Measurements from ENCODE around the gene PSEN2. TPM values are rescaled to one million over a fixed set of nuclear protein-coding genes. Genes with fewer than 3 reads are reported as not detected.

Gene PSEN2
- total RNA-seq, 4 donors from 2014 or later = 14.9 to 28.5 (median 20.2) TPM

- WGBS = under 1% methylated on average over 38 of the region's 51 CpGs
- Histone ChIP-seq H3K27ac (peak overlapping the region; percentile 99), H3K4me1 (peaks cover 50% of the 10 kb centered on the region), H3K36me3 (no peaks in the 10 kb centered on the region), H3K27me3 (no peaks in the 10 kb centered on the region), H3K9me3 (peaks cover 6% of the 10 kb centered on the region), H3K4me3 (peak overlapping the region; percentile 71)
- peak in 1 of 2 donors; percentile 85 for DNase-seq (ENCODE audit: low spot score in 2 of 2)
- TF ChIP-seq POLR2AphosphoS5 (IDR thresholded peaks at IDR 0.05) (peak in 2 of 3 donors; percentile 55 to 61), POLR2A (IDR thresholded peaks at IDR 0.05) (peak; percentile 79 to 83), CTCF (IDR thresholded peaks at IDR 0.05) (no peak), EP300 (IDR thresholded peaks at IDR 0.05) (no peak)
Observed at GRCh38 chr1:226939438-226940028, 69.1 kb downstream of the PSEN2 start.

GRCh38 chr1:226940029-226940805 lies 69.8 kb downstream of the PSEN2 start, which contains the start of gene COQ8A:
COQ8A (plus strand) TSS chr1:226940294; CDS start chr1:226961386, 21,092 bp downstream.
- no peaks in the 10 kb centered on the region for H3K9me3 ChIP-seq
- no peak for TF ChIP-seq CTCF (IDR thresholded peaks at IDR 0.05)
- TF ChIP-seq POLR2AphosphoS5 (IDR thresholded peaks at IDR 0.05) = peak in 1 of 3 donors; percentile 38
- peak; percentile 99 for DNase-seq (ENCODE audit: low spot score in 2 of 2)
- H3K4me1 ChIP-seq = peaks cover 55% of the 10 kb centered on the region
- no peaks in the 10 kb centered on the region for H3K27me3 ChIP-seq
- peak within 1 kb of the TSS; percentile 71 for H3K4me3 ChIP-seq
- WGBS = 0% methylated on average over 14 of the region's 73 CpGs
- H3K36me3 ChIP-seq = no peaks in the 10 kb centered on the region
- peak within 1 kb of the TSS; percentile 99 for H3K27ac ChIP-seq

GRCh38 chr1:226940806-226941067 lies 70.3 kb downstream of the PSEN2 start:
- TF ChIP-seq POLR2A (IDR thresholded peaks at IDR 0.05) (no peak), POLR2AphosphoS5 (IDR thresholded peaks at IDR 0.05) (no peak), EP300 (IDR thresholded peaks at IDR 0.05) (no peak), CTCF (IDR thresholded peaks at IDR 0.05) (no peak)
- no peak overlapping the region for H3K27ac ChIP-seq
- H3K36me3 ChIP-seq = no peaks in the 10 kb centered on the region
- H3K27me3 ChIP-seq = no peaks in the 10 kb centered on the region
- peak overlapping the region; percentile 71 for H3K4me3 ChIP-seq
- no peaks in the 10 kb centered on the region for H3K9me3 ChIP-seq
- DNase-seq (ENCODE audit: low spot score in 2 of 2) = no peak
- WGBS = 31% methylated on average over 6 of the region's 6 CpGs
- H3K4me1 ChIP-seq = peaks cover 60% of the 10 kb centered on the region

GRCh38 chr1:226942392-226942791 lies 72.0 kb downstream of the PSEN2 start:
- no peak for DNase-seq (ENCODE audit: low spot score in 2 of 2)
- Histone ChIP-seq H3K36me3 (no peaks in the 10 kb centered on the region), H3K27ac (no peak overlapping the region), H3K9me3 (no peaks in the 10 kb centered on the region), H3K27me3 (no peaks in the 10 kb centered on the region), H3K4me1 (peaks cover 70% of the 10 kb centered on the region), H3K4me3 (no peak overlapping the region)
- TF ChIP-seq EP300 (IDR thresholded peaks at IDR 0.05) = no peak
- TF ChIP-seq CTCF (IDR thresholded peaks at IDR 0.05) = no peak
- TF ChIP-seq POLR2A (IDR thresholded peaks at IDR 0.05) = no peak
- no peak for TF ChIP-seq POLR2AphosphoS5 (IDR thresholded peaks at IDR 0.05)
- WGBS = 67% methylated on average over 3 of the region's 3 CpGs

- Histone ChIP-seq H3K36me3 (no peaks in the 10 kb centered on the region), H3K4me1 (peaks cover 65% of the 10 kb centered on the region), H3K9me3 (no peaks in the 10 kb centered on the region), H3K4me3 (no peak overlapping the region), H3K27ac (no peak overlapping the region), H3K27me3 (no peaks in the 10 kb centered on the region)
- TF ChIP-seq CTCF (IDR thresholded peaks at IDR 0.05) (no peak), POLR2A (IDR thresholded peaks at IDR 0.05) (no peak), POLR2AphosphoS5 (IDR thresholded peaks at IDR 0.05) (no peak), EP300 (IDR thresholded peaks at IDR 0.05) (no peak)
- no peak for DNase-seq (ENCODE audit: low spot score in 2 of 2)
- WGBS = 60% methylated on average over 5 of the region's 5 CpGs
Observed at GRCh38 chr1:226943156-226943555, 72.7 kb downstream of the PSEN2 start.

Measured in suprapubic skin (tissue), 4 donors.